Smooth muscle cell (in vitro differentiated cells): Measurements from ENCODE around the gene SARS1. TPM values are rescaled to one million over a fixed set of nuclear protein-coding genes. Genes with fewer than 3 reads are reported as not detected.

ENCODE experiments used
- polyA plus RNA-seq: library from polyadenylated mRNA; unstranded; fragments of >200 nt; fragmentation: Nextera tagmentation; extraction: Ambion mirVana; gene quantifications from 2 replicates; pipeline ENCODE4 v1.2.1, GENCODE V29; 2016
- total RNA-seq: library from RNA; depleted of rRNA; stranded (reverse); fragments of >200 nt; gene quantifications from 2 replicates; pipeline ENCODE4 v1.2.3, GENCODE V29; 2014

SARS1 gene
- total and polyA plus RNA-seq, 2 experiments from 2014 or later = 157 to 176 TPM

Other genes with a start within 250 kb of the SARS1 start
- gene WDR47, start 171.8 kb upstream of the SARS1 start, total RNA-seq = 14.9 and 16.0 TPM in 2 replicates
- 5.8 and 8.5 TPM in 2 replicates for gene WDR47, start 171.8 kb upstream of the SARS1 start, polyA plus RNA-seq
- 110 and 165 TPM in 2 replicates for gene TAF13, start 137.9 kb upstream of the SARS1 start, total RNA-seq
- gene TAF13, start 137.9 kb upstream of the SARS1 start, polyA plus RNA-seq = 30.1 and 30.3 TPM in 2 replicates
- gene TMEM167B, start 123.2 kb upstream of the SARS1 start, total RNA-seq = 31.6 and 45.8 TPM in 2 replicates
- 22.4 and 24.2 TPM in 2 replicates for gene TMEM167B, start 123.2 kb upstream of the SARS1 start, polyA plus RNA-seq
- gene ELAPOR1, start 99.8 kb upstream of the SARS1 start, total RNA-seq = 3.5 and 4.8 TPM in 2 replicates
- 2.6 and 3.5 TPM in 2 replicates for gene ELAPOR1, start 99.8 kb upstream of the SARS1 start, polyA plus RNA-seq
- 2.9 and 3.6 TPM in 2 replicates for gene CELSR2, start 35.6 kb downstream of the SARS1 start, total RNA-seq
- 1.8 and 5.1 TPM in 2 replicates for gene CELSR2, start 35.6 kb downstream of the SARS1 start, polyA plus RNA-seq
- 5.5 and 5.7 TPM in 2 replicates for gene PSRC1, start 69.2 kb downstream of the SARS1 start, total RNA-seq
- gene PSRC1, start 69.2 kb downstream of the SARS1 start, polyA plus RNA-seq = 9.0 and 10.8 TPM in 2 replicates
- gene MYBPHL, start 93.1 kb downstream of the SARS1 start, total RNA-seq = not detected in 2 replicates
- not detected in 2 replicates for gene MYBPHL, start 93.1 kb downstream of the SARS1 start, polyA plus RNA-seq
- 28.7 and 31.4 TPM in 2 replicates for gene SORT1, start 184.0 kb downstream of the SARS1 start, total RNA-seq
- 9.8 and 17.0 TPM in 2 replicates for gene SORT1, start 184.0 kb downstream of the SARS1 start, polyA plus RNA-seq
- gene PSMA5, start 212.5 kb downstream of the SARS1 start, total RNA-seq = 54.0 and 57.2 TPM in 2 replicates
- 89.8 and 93.9 TPM in 2 replicates for gene PSMA5, start 212.5 kb downstream of the SARS1 start, polyA plus RNA-seq